Sigmoid colon (tissue), 4 donors: ENCODE results near the gene IGSF5.

Experiments used
- EP300 ChIP-seq, 4 donors: sonication (generic); formaldehyde crosslinking; IDR thresholded peaks; one replicate each; pipeline ENCODE4 v1.6.1; 2017; ENCODE audit warnings: antibody characterized with exemption in 4 of 4
- POLR2A ChIP-seq, 2 donors: fragments of 450-650 bp; IDR thresholded peaks; one replicate each; pipeline ENCODE4 v1.6.1; 2016; ENCODE audit warnings: antibody characterized with exemption in 2 of 2, mild to moderate bottlenecking in 2 of 2, moderate library complexity in 2 of 2
- TF ChIP-seq, protein P1 (sequence below), 4 experiments: fragments of 450-650 bp in 3 of 4; fragments of 200-600 bp in 1 of 4; IDR thresholded peaks; one replicate each; pipeline ENCODE4 v1.5.1; 2016 to 2019; ENCODE audit warnings: antibody characterized with exemption in 4 of 4, mild to moderate bottlenecking in 3 of 4, moderate library complexity in 2 of 4

GRCh38 chr21:39842741-39843459 lies 97.9 kb downstream of the IGSF5 start:
- TF ChIP-seq, protein P1, sequence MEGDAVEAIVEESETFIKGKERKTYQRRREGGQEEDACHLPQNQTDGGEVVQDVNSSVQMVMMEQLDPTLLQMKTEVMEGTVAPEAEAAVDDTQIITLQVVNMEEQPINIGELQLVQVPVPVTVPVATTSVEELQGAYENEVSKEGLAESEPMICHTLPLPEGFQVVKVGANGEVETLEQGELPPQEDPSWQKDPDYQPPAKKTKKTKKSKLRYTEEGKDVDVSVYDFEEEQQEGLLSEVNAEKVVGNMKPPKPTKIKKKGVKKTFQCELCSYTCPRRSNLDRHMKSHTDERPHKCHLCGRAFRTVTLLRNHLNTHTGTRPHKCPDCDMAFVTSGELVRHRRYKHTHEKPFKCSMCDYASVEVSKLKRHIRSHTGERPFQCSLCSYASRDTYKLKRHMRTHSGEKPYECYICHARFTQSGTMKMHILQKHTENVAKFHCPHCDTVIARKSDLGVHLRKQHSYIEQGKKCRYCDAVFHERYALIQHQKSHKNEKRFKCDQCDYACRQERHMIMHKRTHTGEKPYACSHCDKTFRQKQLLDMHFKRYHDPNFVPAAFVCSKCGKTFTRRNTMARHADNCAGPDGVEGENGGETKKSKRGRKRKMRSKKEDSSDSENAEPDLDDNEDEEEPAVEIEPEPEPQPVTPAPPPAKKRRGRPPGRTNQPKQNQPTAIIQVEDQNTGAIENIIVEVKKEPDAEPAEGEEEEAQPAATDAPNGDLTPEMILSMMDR (IDR thresholded peaks at IDR 0.05): no peak
- TF ChIP-seq EP300 (IDR thresholded peaks at IDR 0.05): no peak
- no peak for TF ChIP-seq POLR2A (IDR thresholded peaks at IDR 0.05)
